ENCODE results near the gene APOOL. TPM values are rescaled to one million over a fixed set of nuclear protein-coding genes. Genes with fewer than 3 reads are reported as not detected.

The APOOL gene
- total and polyA plus RNA-seq, 3 experiments from 2014 or later: 3.3 to 22.0 (median 19.0) TPM

- DNase-seq: no peak
- no peaks in the 10 kb centered on the region for H3K4me1 ChIP-seq (ENCODE audit: insufficient read depth, low read length)
- H3K9me3 ChIP-seq (ENCODE audit: low read length): no peaks in the 10 kb centered on the region
- Mint-ChIP-seq H3K36me3 (no peaks in the 10 kb centered on the region), H3K27me3 (peaks cover 0 to 4% of the 10 kb centered on the region in 2 donors), H3K9me3 (no peaks in the 10 kb centered on the region), H3K4me3 (no peak overlapping the region), H3K27ac (no peak overlapping the region), H3K4me1 (no peaks in the 10 kb centered on the region)
- CTCF ChIA-PET: no interaction called here
- H3K27ac ChIP-seq (ENCODE audit: low read depth, low read length): no peak overlapping the region
- no peaks in the 10 kb centered on the region for H3K27me3 ChIP-seq (ENCODE audit: insufficient read depth, low read length, poor library complexity, severe bottlenecking)
- H3K36me3 ChIP-seq (ENCODE audit: insufficient read depth, low read length): no peaks in the 10 kb centered on the region
- H3K4me3 ChIP-seq (ENCODE audit: low read length): no peak overlapping the region
- POLR2A ChIA-PET: no interaction called here
These were observed 103.7 kb downstream of the APOOL start for GRCh38 chrX:85107407-85107806.

- no peak overlapping the region for H3K4me3 ChIP-seq (ENCODE audit: low read length)
- H3K4me1 ChIP-seq (ENCODE audit: insufficient read depth, low read length): no peaks in the 10 kb centered on the region
- ChIA-PET POLR2A (no interaction called here), CTCF (no interaction called here)
- no peaks in the 10 kb centered on the region for H3K9me3 Mint-ChIP-seq
- no peaks in the 10 kb centered on the region for H3K9me3 ChIP-seq (ENCODE audit: low read length)
- H3K36me3 ChIP-seq (ENCODE audit: insufficient read depth, low read length): no peaks in the 10 kb centered on the region
- H3K27me3 ChIP-seq (ENCODE audit: insufficient read depth, low read length, poor library complexity, severe bottlenecking): no peaks in the 10 kb centered on the region
- no peak overlapping the region for H3K4me3 Mint-ChIP-seq
- H3K27ac ChIP-seq (ENCODE audit: low read depth, low read length): no peak overlapping the region
- DNase-seq: no peak
- H3K36me3 Mint-ChIP-seq: no peaks in the 10 kb centered on the region
- H3K27ac Mint-ChIP-seq: no peak overlapping the region
- H3K27me3 Mint-ChIP-seq: peaks cover 0 to 4% of the 10 kb centered on the region in 2 donors
- H3K4me1 Mint-ChIP-seq: no peaks in the 10 kb centered on the region
These were observed 104.5 kb downstream of the APOOL start for GRCh38 chrX:85108165-85108564.

GRCh38 chrX:85109235-85109634 is 105.6 kb downstream of the APOOL start:
- Mint-ChIP-seq H3K4me1 (no peaks in the 10 kb centered on the region), H3K27ac (no peak overlapping the region), H3K9me3 (no peaks in the 10 kb centered on the region), H3K4me3 (no peak overlapping the region), H3K36me3 (no peaks in the 10 kb centered on the region), H3K27me3 (peaks cover 0 to 4% of the 10 kb centered on the region in 2 donors)
- H3K27me3 ChIP-seq (ENCODE audit: insufficient read depth, low read length, poor library complexity, severe bottlenecking): no peaks in the 10 kb centered on the region
- no peak for DNase-seq
- ChIA-PET CTCF (no interaction called here), POLR2A (no interaction called here)
- H3K4me1 ChIP-seq (ENCODE audit: insufficient read depth, low read length): no peaks in the 10 kb centered on the region
- H3K36me3 ChIP-seq (ENCODE audit: insufficient read depth, low read length): no peaks in the 10 kb centered on the region
- H3K9me3 ChIP-seq (ENCODE audit: low read length): no peaks in the 10 kb centered on the region
- no peak overlapping the region for H3K4me3 ChIP-seq (ENCODE audit: low read length)
- no peak overlapping the region for H3K27ac ChIP-seq (ENCODE audit: low read depth, low read length)

- H3K9me3 Mint-ChIP-seq: no peaks in the 10 kb centered on the region
- Histone ChIP-seq H3K36me3 (ENCODE audit: insufficient read depth, low read length) (no peaks in the 10 kb centered on the region), H3K9me3 (ENCODE audit: low read length) (no peaks in the 10 kb centered on the region), H3K4me3 (ENCODE audit: low read length) (no peak overlapping the region), H3K27ac (ENCODE audit: low read depth, low read length) (no peak overlapping the region), H3K27me3 (ENCODE audit: insufficient read depth, low read length, poor library complexity, severe bottlenecking) (no peaks in the 10 kb centered on the region), H3K4me1 (ENCODE audit: insufficient read depth, low read length) (no peaks in the 10 kb centered on the region)
- peaks cover 0 to 4% of the 10 kb centered on the region in 2 donors for H3K27me3 Mint-ChIP-seq
- no peaks in the 10 kb centered on the region for H3K36me3 Mint-ChIP-seq
- CTCF ChIA-PET: no interaction called here
- no peaks in the 10 kb centered on the region for H3K4me1 Mint-ChIP-seq
- POLR2A ChIA-PET: no interaction called here
- H3K4me3 Mint-ChIP-seq: no peak overlapping the region
- DNase-seq: no peak
- H3K27ac Mint-ChIP-seq: no peak overlapping the region
These were observed 107.7 kb downstream of the APOOL start for GRCh38 chrX:85111347-85111746.

- no peaks in the 10 kb centered on the region for H3K36me3 ChIP-seq (ENCODE audit: insufficient read depth, low read length)
- ChIA-PET CTCF (no interaction called here), POLR2A (no interaction called here)
- DNase-seq: no peak
- H3K4me1 ChIP-seq (ENCODE audit: insufficient read depth, low read length): no peaks in the 10 kb centered on the region
- Mint-ChIP-seq H3K4me3 (no peak overlapping the region), H3K27ac (no peak overlapping the region), H3K4me1 (no peaks in the 10 kb centered on the region), H3K27me3 (peaks cover 0 to 6% of the 10 kb centered on the region in 2 donors), H3K36me3 (no peaks in the 10 kb centered on the region), H3K9me3 (no peaks in the 10 kb centered on the region)
- H3K4me3 ChIP-seq (ENCODE audit: low read length): no peak overlapping the region
- no peaks in the 10 kb centered on the region for H3K27me3 ChIP-seq (ENCODE audit: insufficient read depth, low read length, poor library complexity, severe bottlenecking)
- H3K9me3 ChIP-seq (ENCODE audit: low read length): no peaks in the 10 kb centered on the region
- no peak overlapping the region for H3K27ac ChIP-seq (ENCODE audit: low read depth, low read length)
These were observed 108.6 kb downstream of the APOOL start for GRCh38 chrX:85112293-85112692.

GRCh38 chrX:85113746-85114145 is 110.1 kb downstream of the APOOL start:
- Mint-ChIP-seq H3K27me3 (peaks cover 0 to 2% of the 10 kb centered on the region in 2 donors), H3K36me3 (no peaks in the 10 kb centered on the region), H3K27ac (no peak overlapping the region), H3K4me3 (no peak overlapping the region), H3K4me1 (no peaks in the 10 kb centered on the region), H3K9me3 (no peaks in the 10 kb centered on the region)
- no peaks in the 10 kb centered on the region for H3K36me3 ChIP-seq (ENCODE audit: insufficient read depth, low read length)
- POLR2A ChIA-PET: no interaction called here
- H3K9me3 ChIP-seq (ENCODE audit: low read length): no peaks in the 10 kb centered on the region
- CTCF ChIA-PET: no interaction called here
- H3K27ac ChIP-seq (ENCODE audit: low read depth, low read length): no peak overlapping the region
- no peaks in the 10 kb centered on the region for H3K27me3 ChIP-seq (ENCODE audit: insufficient read depth, low read length, poor library complexity, severe bottlenecking)
- no peaks in the 10 kb centered on the region for H3K4me1 ChIP-seq (ENCODE audit: insufficient read depth, low read length)
- DNase-seq: no peak
- H3K4me3 ChIP-seq (ENCODE audit: low read length): no peak overlapping the region

GRCh38 chrX:85114171-85114570 is 110.5 kb downstream of the APOOL start:
- no peaks in the 10 kb centered on the region for H3K9me3 Mint-ChIP-seq
- Histone ChIP-seq H3K27me3 (ENCODE audit: insufficient read depth, low read length, poor library complexity, severe bottlenecking) (no peaks in the 10 kb centered on the region), H3K9me3 (ENCODE audit: low read length) (no peaks in the 10 kb centered on the region), H3K36me3 (ENCODE audit: insufficient read depth, low read length) (no peaks in the 10 kb centered on the region), H3K4me1 (ENCODE audit: insufficient read depth, low read length) (no peaks in the 10 kb centered on the region), H3K4me3 (ENCODE audit: low read length) (no peak overlapping the region), H3K27ac (ENCODE audit: low read depth, low read length) (no peak overlapping the region)
- H3K27me3 Mint-ChIP-seq: peaks cover 0 to 2% of the 10 kb centered on the region in 2 donors
- H3K4me3 Mint-ChIP-seq: no peak overlapping the region
- POLR2A ChIA-PET: no interaction called here
- DNase-seq: no peak
- H3K27ac Mint-ChIP-seq: no peak overlapping the region
- no peaks in the 10 kb centered on the region for H3K36me3 Mint-ChIP-seq
- CTCF ChIA-PET: no interaction called here
- no peaks in the 10 kb centered on the region for H3K4me1 Mint-ChIP-seq

GRCh38 chrX:85114776-85115175 is 111.1 kb downstream of the APOOL start:
- Histone ChIP-seq H3K36me3 (ENCODE audit: insufficient read depth, low read length) (no peaks in the 10 kb centered on the region), H3K4me3 (ENCODE audit: low read length) (no peak overlapping the region), H3K27me3 (ENCODE audit: insufficient read depth, low read length, poor library complexity, severe bottlenecking) (no peaks in the 10 kb centered on the region), H3K4me1 (ENCODE audit: insufficient read depth, low read length) (no peaks in the 10 kb centered on the region), H3K27ac (ENCODE audit: low read depth, low read length) (no peak overlapping the region), H3K9me3 (ENCODE audit: low read length) (no peaks in the 10 kb centered on the region)
- no peaks in the 10 kb centered on the region for H3K4me1 Mint-ChIP-seq
- CTCF ChIA-PET: no interaction called here
- no peak for DNase-seq
- no peak overlapping the region for H3K4me3 Mint-ChIP-seq
- H3K27ac Mint-ChIP-seq: no peak overlapping the region
- POLR2A ChIA-PET: no interaction called here
- no peaks in the 10 kb centered on the region for H3K9me3 Mint-ChIP-seq
- H3K36me3 Mint-ChIP-seq: no peaks in the 10 kb centered on the region
- peaks cover 0 to 2% of the 10 kb centered on the region in 2 donors for H3K27me3 Mint-ChIP-seq

- Histone ChIP-seq H3K4me3 (ENCODE audit: low read length) (no peak overlapping the region), H3K27me3 (ENCODE audit: insufficient read depth, low read length, poor library complexity, severe bottlenecking) (no peaks in the 10 kb centered on the region), H3K4me1 (ENCODE audit: insufficient read depth, low read length) (no peaks in the 10 kb centered on the region), H3K9me3 (ENCODE audit: low read length) (no peaks in the 10 kb centered on the region), H3K27ac (ENCODE audit: low read depth, low read length) (no peak overlapping the region), H3K36me3 (ENCODE audit: insufficient read depth, low read length) (no peaks in the 10 kb centered on the region)
- Mint-ChIP-seq H3K27me3 (peaks cover 0 to 2% of the 10 kb centered on the region in 2 donors), H3K36me3 (no peaks in the 10 kb centered on the region), H3K4me3 (no peak overlapping the region), H3K27ac (no peak overlapping the region), H3K9me3 (no peaks in the 10 kb centered on the region), H3K4me1 (no peaks in the 10 kb centered on the region)
- ChIA-PET CTCF (no interaction called here), POLR2A (no interaction called here)
- DNase-seq: no peak
These were observed 111.6 kb downstream of the APOOL start for GRCh38 chrX:85115252-85115651.

Data from CD8-positive, alpha-beta memory T cell (primary cell).